GM23248 (cell line): Measurements from ENCODE around the gene SIX2. TPM values are rescaled to one million over a fixed set of nuclear protein-coding genes. Genes with fewer than 3 reads are reported as not detected.

Source experiments
- DNase-seq: peaks from one replicate; pipeline ENCODE4 v3.0.0-alpha.2; 2015
- H2AFZ ChIP-seq: fragments of 200-600 bp; sonication (generic); 2 replicates; pipeline ENCODE4 v1.6.1; 2016; ENCODE audit warnings: antibody characterized with exemption
- H3F3A ChIP-seq: fragments of 200-600 bp; sonication (generic); 2 replicates; pipeline ENCODE4 v1.6.1; 2016; ENCODE audit warnings: mild to moderate bottlenecking, antibody characterized with exemption, mixed run types; ENCODE audit not compliant: insufficient read depth
- H3K27ac ChIP-seq: fragments of 200-600 bp; sonication (generic); 2 replicates; pipeline ENCODE4 v1.5.1; 2016; ENCODE audit warnings: mild to moderate bottlenecking
- H3K27me3 ChIP-seq: fragments of 200-600 bp; sonication (generic); replicated peaks from 2 replicates; pipeline ENCODE4 v1.6.1; 2016; ENCODE audit warnings: mild to moderate bottlenecking; ENCODE audit not compliant: insufficient read depth
- H3K36me3 ChIP-seq: fragments of 200-600 bp; sonication (generic); 2 replicates; pipeline ENCODE4 v1.6.1; 2016; ENCODE audit warnings: low read depth, mild to moderate bottlenecking
- H3K4me1 ChIP-seq: fragments of 200-600 bp; sonication (generic); 2 replicates; pipeline ENCODE4 v1.6.1; 2016; ENCODE audit warnings: mild to moderate bottlenecking; ENCODE audit not compliant: insufficient read depth
- H3K4me2 ChIP-seq: fragments of 200-600 bp; sonication (generic); one replicate; pipeline ENCODE4 v1.6.1; 2016; ENCODE audit warnings: mild to moderate bottlenecking; ENCODE audit not compliant: unreplicated experiment
- H3K4me3 ChIP-seq: fragments of 200-600 bp; sonication (generic); 2 replicates; pipeline ENCODE4 v1.5.1; 2016; ENCODE audit warnings: mild to moderate bottlenecking
- H3K79me2 ChIP-seq: fragments of 200-600 bp; sonication (generic); 2 replicates; pipeline ENCODE4 v1.6.1; 2016; ENCODE audit warnings: mild to moderate bottlenecking; ENCODE audit not compliant: insufficient read depth
- H3K9ac ChIP-seq: fragments of 200-600 bp; sonication (generic); 2 replicates; pipeline ENCODE4 v1.6.1; 2016; ENCODE audit warnings: mild to moderate bottlenecking
- H3K9me2 ChIP-seq: fragments of 200-600 bp; sonication (generic); 2 replicates; pipeline ENCODE4 v1.6.1; 2016; ENCODE audit warnings: mixed run types, mild to moderate bottlenecking, moderate library complexity; ENCODE audit not compliant: insufficient read depth
- H3K9me3 ChIP-seq: fragments of 200-600 bp; sonication (generic); one replicate; pipeline ENCODE4 v1.6.1; 2017; ENCODE audit warnings: low read depth
- H4K20me1 ChIP-seq: fragments of 200-600 bp; sonication (generic); 2 replicates; pipeline ENCODE4 v1.6.0; 2016; ENCODE audit not compliant: insufficient read depth
- EZH2 ChIP-seq: fragments of 200-600 bp; sonication (generic); IDR thresholded peaks from 2 replicates; pipeline ENCODE4 v1.6.1; 2018; ENCODE audit warnings: antibody characterized with exemption, mild to moderate bottlenecking; ENCODE audit not compliant: insufficient read depth, poor library complexity, severe bottlenecking
- EZH2phosphoT487 ChIP-seq: fragments of 200-600 bp; sonication (generic); IDR thresholded peaks from 2 replicates; pipeline ENCODE4 v1.6.1; 2018; ENCODE audit warnings: antibody characterized with exemption, moderate library complexity, mild to moderate bottlenecking, low read depth; ENCODE audit not compliant: insufficient read depth
- whole genome bisulfite sequencing, 2 experiments: methylation state at CpG; one replicate each; pipeline ENCODE4 v1.1.6; 2015 to 2017; ENCODE audit warnings: low lambda C conversion rate in 2 of 2, low coverage in 1 of 2; ENCODE audit errors: missing lambda C conversion rate in 2 of 2; 5-methylcytosine and 5-hydroxymethylcytosine counted together
- in situ Hi-C: fragments of 300-500 bp; cut with MboI; formaldehyde crosslinking; loops from 2 replicates; pipeline ENCODE4 v1.15.0; 2020
- polyA plus RNA-seq: library from polyadenylated mRNA; unstranded; fragments of >200 nt; fragmentation: Nextera tagmentation; extraction: Ambion mirVana; gene quantifications from 2 replicates; pipeline ENCODE4 v1.2.1, GENCODE V29; 2016
- total RNA-seq: library from RNA; depleted of rRNA; stranded (reverse); fragments of >200 nt; shearing (Covaris generic); gene quantifications from 2 replicates; pipeline ENCODE4 v1.2.3, GENCODE V29; 2014

The SIX2 gene
- total and polyA plus RNA-seq, 2 experiments from 2014 or later: 0.19 TPM; not detected in 1

GRCh38 chr2:44979581-44979980 lies 29.7 kb downstream of the SIX2 start:
- in situ Hi-C loops: no loop called here

GRCh38 chr2:44975571-44976450 lies 33.4 kb downstream of the SIX2 start:
- Histone ChIP-seq H3K27me3 (peaks cover 5% of the 10 kb centered on the region), H3K27ac (no peak overlapping the region), H3K4me1 (no peaks in the 10 kb centered on the region), H3K4me3 (no peak overlapping the region), H3K4me2 (no peak overlapping the region), H3K9ac (no peak overlapping the region), H3K9me3 (no peaks in the 10 kb centered on the region), H4K20me1 (no peaks in the 10 kb centered on the region), H3K79me2 (no peaks in the 10 kb centered on the region), H3K9me2 (no peaks in the 10 kb centered on the region), H3F3A (no peaks in the 10 kb centered on the region), H3K36me3 (no peaks in the 10 kb centered on the region), H2AFZ (no peak overlapping the region)
- DNase-seq: no peak
- no peak for TF ChIP-seq EZH2phosphoT487
- no peak for TF ChIP-seq EZH2
- in situ Hi-C loops: no loop called here
- WGBS, 2 experiments: 75 to 78% methylated on average over 23 to 24 of the region's 24 CpGs

More at GRCh38 chr2:44979581-44979980, 29.7 kb downstream of the SIX2 start:
- Histone ChIP-seq H3K4me2 (no peak overlapping the region), H2AFZ (no peak overlapping the region), H3K27ac (no peak overlapping the region), H3K9me3 (no peaks in the 10 kb centered on the region), H3F3A (no peaks in the 10 kb centered on the region), H3K4me3 (no peak overlapping the region), H3K9me2 (no peaks in the 10 kb centered on the region), H3K79me2 (no peaks in the 10 kb centered on the region), H3K27me3 (peaks cover 5% of the 10 kb centered on the region), H4K20me1 (no peaks in the 10 kb centered on the region), H3K36me3 (no peaks in the 10 kb centered on the region), H3K9ac (no peak overlapping the region), H3K4me1 (no peaks in the 10 kb centered on the region)
- WGBS, 2 experiments: 59 to 63% methylated on average over 11 of the region's 11 CpGs
- DNase-seq: no peak
- TF ChIP-seq EZH2: no peak
- no peak for TF ChIP-seq EZH2phosphoT487

GRCh38 chr2:44974064-44974715 lies 35.1 kb downstream of the SIX2 start:
- no peak overlapping the region for H2AFZ ChIP-seq
- H3K36me3 ChIP-seq: no peaks in the 10 kb centered on the region
- no peaks in the 10 kb centered on the region for H3K4me1 ChIP-seq
- no peak overlapping the region for H3K4me3 ChIP-seq
- H3K9ac ChIP-seq: no peak overlapping the region
- H3K9me2 ChIP-seq: no peaks in the 10 kb centered on the region
- H4K20me1 ChIP-seq: no peaks in the 10 kb centered on the region
- peaks cover 5% of the 10 kb centered on the region for H3K27me3 ChIP-seq
- H3K79me2 ChIP-seq: no peaks in the 10 kb centered on the region
- in situ Hi-C loops: loop anchor here (25.0 kb wide), 1 partner anchor 937 kb away; no protein-coding TSS in a partner anchor
- no peaks in the 10 kb centered on the region for H3K9me3 ChIP-seq
- H3F3A ChIP-seq: no peaks in the 10 kb centered on the region
- H3K27ac ChIP-seq: no peak overlapping the region
- no peak for TF ChIP-seq EZH2
- no peak for TF ChIP-seq EZH2phosphoT487
- peak; percentile 80 for DNase-seq
- 56 to 58% methylated on average over 6 of the region's 6 CpGs for WGBS, 2 experiments
- no peak overlapping the region for H3K4me2 ChIP-seq

- TF ChIP-seq EZH2: no peak
- no peak for TF ChIP-seq EZH2phosphoT487
- Histone ChIP-seq H4K20me1 (no peaks in the 10 kb centered on the region), H3K9me3 (no peaks in the 10 kb centered on the region), H3K36me3 (no peaks in the 10 kb centered on the region), H3K4me3 (no peak overlapping the region), H2AFZ (no peak overlapping the region), H3K4me1 (no peaks in the 10 kb centered on the region), H3K9ac (no peak overlapping the region), H3K79me2 (no peaks in the 10 kb centered on the region), H3K27me3 (peaks cover 3% of the 10 kb centered on the region), H3K4me2 (no peak overlapping the region), H3F3A (no peaks in the 10 kb centered on the region), H3K9me2 (no peaks in the 10 kb centered on the region), H3K27ac (no peak overlapping the region)
- DNase-seq: no peak
- in situ Hi-C loops: loop anchor here (25.0 kb wide), 1 partner anchor 936 kb away; no protein-coding TSS in a partner anchor
- WGBS, 2 experiments: 50 to 51% methylated on average over 11 of the region's 11 CpGs
These were observed 36.3 kb downstream of the SIX2 start for GRCh38 chr2:44972771-44973535.
